GM18907 (cell line): ENCODE data around the gene SLC12A3.
"Not testable (repeated sequence)": the region's sequence is repeated elsewhere in the genome, so short reads cannot be mapped to it uniquely, and the experiment has no call there.

Experiments used
- ATAC-seq: cut with Tn5 transposase; IDR thresholded peaks from one replicate; pipeline ENCODE4 v1.9.1; 2021; ENCODE audit warnings: mild to moderate bottlenecking, moderate library complexity; ENCODE audit not compliant: unreplicated experiment

The SLC12A3 gene

GRCh38 chr16:56915336-56916119, 50.5 kb downstream of the SLC12A3 start:
- ATAC-seq = no peak

- ATAC-seq = peak; percentile 75
Observed at GRCh38 chr16:56916571-56917403, 51.8 kb downstream of the SLC12A3 start.

GRCh38 chr16:56918467-56919012, 53.5 kb downstream of the SLC12A3 start:
- ATAC-seq = no peak

- ATAC-seq = no peak
Observed at GRCh38 chr16:56919099-56919800, 54.2 kb downstream of the SLC12A3 start.

GRCh38 chr16:56921571-56921970, 56.6 kb downstream of the SLC12A3 start:
- no peak for ATAC-seq

GRCh38 chr16:56923481-56924091, 58.6 kb downstream of the SLC12A3 start:
- ATAC-seq = no peak

- no peak for ATAC-seq
Observed at GRCh38 chr16:56927471-56927870, 62.5 kb downstream of the SLC12A3 start.

- no peak for ATAC-seq
Observed at GRCh38 chr16:56929639-56930038, 64.6 kb downstream of the SLC12A3 start.

- ATAC-seq = no peak
Observed at GRCh38 chr16:56930486-56931270, 65.7 kb downstream of the SLC12A3 start.

- peak; percentile 49 for ATAC-seq
Observed at GRCh38 chr16:56931271-56931891, 66.4 kb downstream of the SLC12A3 start.

- ATAC-seq = peak; percentile 90
Observed at GRCh38 chr16:56931892-56932720, 67.1 kb downstream of the SLC12A3 start, which contains the start of gene HERPUD1. HERPUD1 (plus strand) TSS chr16:56932142; CDS start chr16:56932245, 103 bp downstream.

GRCh38 chr16:56932721-56933619, 68.0 kb downstream of the SLC12A3 start:
- peak; percentile 16 for ATAC-seq

GRCh38 chr16:56933828-56934598, 69.0 kb downstream of the SLC12A3 start:
- no peak for ATAC-seq

GRCh38 chr16:56934599-56935145, 69.7 kb downstream of the SLC12A3 start:
- ATAC-seq = not testable (repeated sequence)

- no peak for ATAC-seq
Observed at GRCh38 chr16:56935201-56935600, 70.2 kb downstream of the SLC12A3 start.

GRCh38 chr16:56936491-56936890, 71.5 kb downstream of the SLC12A3 start:
- no peak for ATAC-seq
